DOHH2 (cell line): ENCODE results near the gene BRINP3.

Source experiments
- H3F3A ChIP-seq: fragments of 200-600 bp; sonication (generic), shearing (Covaris generic); 2 replicates; pipeline ENCODE4 v1.6.0; 2016; ENCODE audit warnings: antibody characterized with exemption, mild to moderate bottlenecking; ENCODE audit not compliant: control insufficient read depth, insufficient read depth
- H3K27ac ChIP-seq: fragments of 200-600 bp; sonication (generic); 2 replicates; pipeline ENCODE4 v1.5.1; 2014; ENCODE audit warnings: low read depth, mild to moderate bottlenecking, low read length, moderate library complexity
- H3K27me3 ChIP-seq: fragments of 200-600 bp; sonication (generic); 2 replicates; pipeline ENCODE4 v1.6.1; 2014; ENCODE audit warnings: mild to moderate bottlenecking, low read length, mixed read lengths; ENCODE audit not compliant: control insufficient read depth
- H3K36me3 ChIP-seq: fragments of 200-600 bp; sonication (generic); 2 replicates; pipeline ENCODE4 v1.6.1; 2014; ENCODE audit warnings: mild to moderate bottlenecking, low read length, moderate library complexity, mixed read lengths; ENCODE audit not compliant: control insufficient read depth
- H3K4me1 ChIP-seq: fragments of 200-600 bp; sonication (generic); 2 replicates; pipeline ENCODE4 v1.6.1; 2014; ENCODE audit warnings: mild to moderate bottlenecking, low read length, mixed read lengths; ENCODE audit not compliant: control insufficient read depth
- H3K4me2 ChIP-seq: fragments of 200-600 bp; sonication (generic); 2 replicates; pipeline ENCODE4 v1.6.0; 2014; ENCODE audit warnings: mild to moderate bottlenecking, low read length, moderate library complexity
- H3K4me3 ChIP-seq: fragments of 200-600 bp; sonication (generic); 2 replicates; pipeline ENCODE4 v1.5.1; 2014; ENCODE audit warnings: mild to moderate bottlenecking, low read length, mixed read lengths
- H3K79me2 ChIP-seq: fragments of 200-600 bp; sonication (generic); 2 replicates; pipeline ENCODE4 v1.6.1; 2014; ENCODE audit warnings: mild to moderate bottlenecking, low read length, mixed read lengths; ENCODE audit not compliant: control insufficient read depth
- H3K9me2 ChIP-seq: fragments of 200-600 bp; sonication (generic); replicated peaks from 2 replicates; pipeline ENCODE4 v1.6.1; 2014; ENCODE audit warnings: mild to moderate bottlenecking, low read length, mixed read lengths; ENCODE audit not compliant: control insufficient read depth
- H3K9me3 ChIP-seq: fragments of 200-600 bp; sonication (generic); 2 replicates; pipeline ENCODE4 v1.6.1; 2014; ENCODE audit warnings: antibody characterized with exemption, low read length, mixed read lengths; ENCODE audit not compliant: control insufficient read depth, insufficient read depth
- H4K20me1 ChIP-seq: fragments of 200-600 bp; sonication (generic); 2 replicates; pipeline ENCODE4 v1.6.0; 2014; ENCODE audit warnings: low read depth, mild to moderate bottlenecking, antibody characterized with exemption, low read length, moderate library complexity; ENCODE audit not compliant: control insufficient read depth, insufficient read depth
- CTCF ChIP-seq: fragments of 200-600 bp; sonication (generic); IDR thresholded peaks from one replicate; pipeline ENCODE4 v1.5.1; 2014; ENCODE audit warnings: antibody characterized with exemption, mild to moderate bottlenecking, low read depth, low read length; ENCODE audit not compliant: poor library complexity, severe bottlenecking
- EZH2phosphoT487 ChIP-seq: fragments of 200-600 bp; sonication (generic); IDR thresholded peaks from 2 replicates; pipeline ENCODE4 v1.6.1; 2017; ENCODE audit warnings: borderline replicate concordance, mild to moderate bottlenecking, antibody characterized with exemption, low read length, moderate library complexity, mixed read lengths

BRINP3 gene

GRCh38 chr1:190193508-190194115, 284.1 kb downstream of the BRINP3 start:
- Histone ChIP-seq H3K4me1 (no peaks in the 10 kb centered on the region), H4K20me1 (no peaks in the 10 kb centered on the region)
- TF ChIP-seq CTCF = no peak
- TF ChIP-seq EZH2phosphoT487 = no peak

GRCh38 chr1:190192627-190193026, 285.0 kb downstream of the BRINP3 start:
- no peak overlapping the region for H3K4me2 ChIP-seq
- TF ChIP-seq EZH2phosphoT487 = no peak
- TF ChIP-seq CTCF = no peak
- no peaks in the 10 kb centered on the region for H3K27me3 ChIP-seq
- no peaks in the 10 kb centered on the region for H3K36me3 ChIP-seq
- H4K20me1 ChIP-seq = no peaks in the 10 kb centered on the region
- H3K4me3 ChIP-seq = no peak overlapping the region
- H3K9me3 ChIP-seq = no peaks in the 10 kb centered on the region
- H3K79me2 ChIP-seq = no peaks in the 10 kb centered on the region
- H3F3A ChIP-seq = no peaks in the 10 kb centered on the region
- no peak overlapping the region for H3K27ac ChIP-seq
- H3K9me2 ChIP-seq = no peaks in the 10 kb centered on the region
- no peaks in the 10 kb centered on the region for H3K4me1 ChIP-seq

More at GRCh38 chr1:190193508-190194115, 284.1 kb downstream of the BRINP3 start:
- H3K4me2 ChIP-seq = no peak overlapping the region
- H3K9me2 ChIP-seq = no peaks in the 10 kb centered on the region
- no peaks in the 10 kb centered on the region for H3K9me3 ChIP-seq
- no peak overlapping the region for H3K4me3 ChIP-seq
- no peaks in the 10 kb centered on the region for H3F3A ChIP-seq
- H3K79me2 ChIP-seq = no peaks in the 10 kb centered on the region
- H3K27me3 ChIP-seq = no peaks in the 10 kb centered on the region
- H3K27ac ChIP-seq = no peak overlapping the region
- H3K36me3 ChIP-seq = no peaks in the 10 kb centered on the region

- no peak overlapping the region for H3K4me2 ChIP-seq
- H3K36me3 ChIP-seq = no peaks in the 10 kb centered on the region
- H3K9me2 ChIP-seq = no peaks in the 10 kb centered on the region
- H3K9me3 ChIP-seq = no peaks in the 10 kb centered on the region
- H4K20me1 ChIP-seq = no peaks in the 10 kb centered on the region
- TF ChIP-seq EZH2phosphoT487 (no peak), CTCF (no peak)
- H3K4me1 ChIP-seq = no peaks in the 10 kb centered on the region
- H3K4me3 ChIP-seq = no peak overlapping the region
- no peaks in the 10 kb centered on the region for H3K79me2 ChIP-seq
- H3K27me3 ChIP-seq = no peaks in the 10 kb centered on the region
- no peaks in the 10 kb centered on the region for H3F3A ChIP-seq
- no peak overlapping the region for H3K27ac ChIP-seq
Observed at GRCh38 chr1:190183588-190183987, 294.1 kb downstream of the BRINP3 start.
